Kidney (tissue), 14 donors: Measurements from ENCODE around the gene SEC63. TPM values are rescaled to one million over a fixed set of nuclear protein-coding genes. Genes with fewer than 3 reads are reported as not detected.
"Not testable (repeated sequence)": the region's sequence is repeated elsewhere in the genome, so short reads cannot be mapped to it uniquely, and the experiment has no call there.

Experiments used
- DNase-seq, 5 donors: peaks; one replicate each; pipeline ENCODE4 v3.0.0-alpha.2; 2013 to 2020
- FAIRE-seq: peaks from 2 replicates; lab custom pipeline; 2012; peaks lifted over from hg19 to GRCh38; lab: Jason Lieb, UNC
- H3K27ac ChIP-seq, 2 donors: one replicate each; pipeline ENCODE4 v1.7.0; 2013; ENCODE audit warnings: low read depth in 2 of 2, low read length in 2 of 2, inconsistent platforms in 1 of 2
- H3K27me3 ChIP-seq: one replicate; pipeline ENCODE4 v1.7.1; 2013; ENCODE audit warnings: low read length, inconsistent platforms; ENCODE audit not compliant: control insufficient read depth, insufficient read depth
- H3K36me3 ChIP-seq, 3 donors: one replicate each; pipeline versions ENCODE4 v1.7.0 to v1.7.1; 2013; ENCODE audit warnings: low read length in 3 of 3, control low read depth in 1 of 3, inconsistent platforms in 1 of 3; ENCODE audit not compliant: insufficient read depth in 3 of 3, control insufficient read depth in 2 of 3
- H3K4me1 ChIP-seq, 3 donors: one replicate each; pipeline versions ENCODE4 v1.7.0 to v1.7.1; 2013; ENCODE audit warnings: low read length in 3 of 3, inconsistent platforms in 1 of 3, low read depth in 1 of 3; ENCODE audit not compliant: control insufficient read depth in 2 of 3, insufficient read depth in 2 of 3
- H3K4me3 ChIP-seq, 3 donors: one replicate each; pipeline versions ENCODE4 v1.7.0 to v1.8.1; 2013; ENCODE audit warnings: low read length in 3 of 3, control low read depth in 1 of 3, inconsistent platforms in 1 of 3
- H3K9ac ChIP-seq, 3 donors: one replicate each; pipeline versions ENCODE4 v1.7.0 to v1.7.1; 2013; ENCODE audit warnings: low read length in 3 of 3, control low read depth in 1 of 3, inconsistent platforms in 1 of 3
- H3K9me3 ChIP-seq, 3 donors: one replicate each; pipeline versions ENCODE4 v1.7.0 to v1.7.1; 2013; ENCODE audit warnings: low read length in 3 of 3, control low read depth in 1 of 3, inconsistent platforms in 1 of 3; ENCODE audit not compliant: control insufficient read depth in 2 of 3, insufficient read depth in 1 of 3
- CTCF ChIP-seq: IDR thresholded peaks from 3 replicates; pipeline ENCODE4 v1.5.1; 2012; ENCODE audit warnings: mild to moderate bottlenecking, moderate library complexity, borderline replicate concordance; ENCODE audit not compliant: insufficient read depth; ENCODE audit errors: extremely low read depth
- intact Hi-C: fragments of 100-400 bp; cut with DNase I; formaldehyde crosslinking; loops from one replicate; pipeline ENCODE4 v1.11.1; 2022
- polyA plus RNA-seq: library from polyadenylated mRNA; stranded (reverse); fragments of 350-450 nt; fragmentation: Illumina TruSeq; extraction: RNeasy Lipid Tissue Mini Kit (QIAGEN cat#74804); gene quantifications from one replicate; pipeline ENCODE4 v1.2.3, GENCODE V29; 2014; ENCODE audit warnings: low read depth, low replicate concordance; ENCODE audit not compliant: insufficient read depth
- total RNA-seq: library from RNA; stranded (reverse); fragmentation: NEBNext Ultra II Directional; extraction: Animal tissue kit (Norgen Biotek cat#: 25700); gene quantifications from one replicate; pipeline ENCODE4 v1.2.1, GENCODE V29; 2021
- donor health status: control.
- donor health status: control.
- donor health status: control.
- donor health status: control.
- donor health status: control.
- donor health status: DM: yes; HTN: yes; CAD: no.
- donor health status: Normal renal cell carcinoma (clear cell type).

SEC63 gene
- total and polyA plus RNA-seq, 2 donors from 2014 or later, result 31.4 to 88.8 TPM

DNA sequence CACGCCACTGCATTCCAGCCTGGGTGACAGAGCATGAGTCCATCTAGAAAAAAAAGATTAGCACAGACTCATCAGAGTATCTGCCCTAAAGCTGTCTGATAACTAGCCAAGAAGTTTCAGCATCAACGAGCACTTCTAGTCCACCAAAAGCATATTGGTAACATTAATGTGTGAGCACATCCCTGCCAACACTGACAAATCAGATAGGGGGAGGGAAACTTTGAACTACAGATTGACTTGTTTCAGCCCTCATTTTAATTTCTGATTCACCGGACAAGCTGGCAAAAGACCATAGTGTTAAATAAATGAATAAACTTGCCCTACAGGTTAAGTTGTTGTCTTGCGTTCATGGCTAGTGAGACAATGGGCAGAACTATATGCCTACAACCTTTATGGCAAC lies 7.7 kb upstream of the SEC63 start:
- Histone ChIP-seq H3K4me1 (no peaks in the 10 kb centered on the region), H3K27ac (no peak overlapping the region), H3K4me3 (no peak overlapping the region), H3K9me3 (no peaks in the 10 kb centered on the region), H3K9ac (no peak overlapping the region), H3K27me3 (no peaks in the 10 kb centered on the region), H3K36me3 (no peaks in the 10 kb centered on the region)
- DNase-seq (no peak), FAIRE-seq (no peak)
- intact Hi-C loops, result no loop called here
- no peak for TF ChIP-seq CTCF

GRCh38 chr6:107962723-107963122 lies 4.7 kb upstream of the SEC63 start:
- no peak overlapping the region for H3K4me3 ChIP-seq
- intact Hi-C loops, result no loop called here
- DNase-seq, result no peak
- H3K4me1 ChIP-seq, result no peaks in the 10 kb centered on the region
- H3K27ac ChIP-seq, result no peak overlapping the region
- FAIRE-seq, result no peak
- H3K9ac ChIP-seq, result no peak overlapping the region
- H3K36me3 ChIP-seq, result no peaks in the 10 kb centered on the region
- H3K27me3 ChIP-seq, result no peaks in the 10 kb centered on the region
- no peaks in the 10 kb centered on the region for H3K9me3 ChIP-seq
- no peak for TF ChIP-seq CTCF

DNA sequence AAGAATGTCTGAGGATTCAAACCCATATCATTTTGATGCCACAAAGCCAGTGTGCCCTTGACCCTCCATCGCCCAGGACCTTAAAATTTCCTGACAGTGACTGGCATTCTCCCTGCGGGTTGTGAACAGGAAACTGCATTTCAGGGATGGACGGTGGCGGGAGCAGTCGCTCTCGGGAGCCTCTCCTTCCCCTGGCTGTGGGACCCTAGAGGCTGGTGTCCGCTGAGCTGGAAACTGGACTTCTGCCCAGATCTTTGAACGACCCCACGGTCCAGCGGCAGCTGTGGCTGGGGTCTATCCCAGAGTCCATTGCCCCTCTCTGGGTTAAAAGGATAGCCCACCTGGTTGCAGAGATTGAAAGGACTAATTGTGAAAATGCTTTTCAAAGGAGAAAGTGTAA lies 1.4 kb upstream of the SEC63 start:
- Histone ChIP-seq H3K9me3 (no peaks in the 10 kb centered on the region), H3K4me3 (no peak overlapping the region), H3K9ac (no peak overlapping the region), H3K27ac (no peak overlapping the region), H3K36me3 (no peaks in the 10 kb centered on the region), H3K4me1 (peaks cover 0 to 5% (median 3%) of the 10 kb centered on the region in 3 donors), H3K27me3 (no peaks in the 10 kb centered on the region)
- FAIRE-seq (no peak), DNase-seq (peak in 1 of 5 donors; percentile 57)
- TF ChIP-seq CTCF, result no peak
- intact Hi-C loops, result no loop called here

DNA sequence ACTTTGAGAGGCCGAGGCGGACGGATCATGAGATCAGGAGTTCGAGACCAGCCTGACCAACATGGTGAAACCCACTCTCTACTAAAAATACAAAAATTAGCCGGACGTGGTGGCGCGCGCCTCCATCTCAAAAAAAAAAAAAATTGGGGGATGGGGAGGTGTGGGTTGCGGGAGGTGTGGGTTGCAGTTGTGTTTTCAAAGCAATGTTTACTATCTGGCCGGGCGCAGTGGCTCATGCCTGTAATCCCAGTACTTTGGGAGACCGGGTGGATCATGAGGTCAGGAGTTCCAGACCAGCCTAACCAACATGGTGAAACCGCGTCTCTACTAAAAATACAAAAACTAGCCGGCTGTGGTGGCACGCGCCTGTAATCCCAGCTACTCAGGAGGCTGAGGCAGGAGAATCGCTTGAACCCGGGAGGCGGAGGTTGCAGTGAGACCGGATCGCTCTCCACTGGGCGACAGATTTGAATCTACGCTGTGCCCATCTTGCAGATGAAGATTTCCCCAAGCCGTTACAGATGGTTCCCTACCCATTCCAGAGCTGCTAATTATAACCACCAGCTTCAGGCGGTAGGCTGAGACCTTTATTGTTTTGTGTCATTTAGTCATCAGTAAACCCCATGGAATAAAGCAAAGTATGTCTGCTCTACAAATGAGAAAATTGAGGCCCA lies 818 bp upstream of the SEC63 start:
- FAIRE-seq, H3K36me3 ChIP-seq, intact Hi-C loops, H3K4me1 ChIP-seq, DNase-seq, H3K27me3 ChIP-seq, H3K9me3 ChIP-seq: not testable (repeated sequence)
- Histone ChIP-seq H3K27ac (peak overlapping the region in 1 of 2 donors; percentile 32), H3K9ac (peak overlapping the region in 1 of 3 donors; percentile 61), H3K4me3 (peak overlapping the region in 2 of 3 donors; percentile 69 to 71)
